AG09309 (cell line): Measurements from ENCODE around the gene NRCAM.

Experiments used
- DNase-seq: peaks from one replicate; pipeline ENCODE4 v3.0.0-alpha.2; 2010; ENCODE audit warnings: low read depth
- H3K4me3 ChIP-seq: 2 replicates; pipeline ENCODE4 v1.5.1; 2011; ENCODE audit warnings: mild to moderate bottlenecking, low read depth, low read length, moderate library complexity; ENCODE audit not compliant: control insufficient read depth
- CTCF ChIP-seq: IDR thresholded peaks from 2 replicates; pipeline ENCODE4 v1.5.1; 2011; ENCODE audit warnings: mild to moderate bottlenecking, low read depth, low read length, inconsistent platforms; ENCODE audit not compliant: insufficient read depth, control insufficient read depth; ENCODE audit errors: missing control alignments

Gene NRCAM

DNA sequence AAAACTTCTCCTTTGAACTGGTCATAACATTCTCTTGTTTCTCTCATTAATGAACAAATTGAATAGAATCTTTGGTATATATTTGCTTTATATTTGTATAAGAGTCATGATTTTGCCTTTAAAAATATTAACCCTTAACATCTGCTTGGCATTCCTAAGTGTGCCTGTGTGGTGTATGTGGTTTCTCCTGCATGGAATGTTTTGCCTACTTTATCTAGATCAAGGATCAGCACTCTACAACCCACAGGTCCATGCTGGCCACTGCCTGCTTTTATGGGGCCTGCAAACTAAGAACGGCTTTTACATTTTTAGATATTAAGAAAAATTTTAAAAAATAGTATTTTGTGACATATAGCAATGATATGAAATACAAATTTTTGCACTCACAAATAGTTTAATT lies 321.8 kb downstream of the NRCAM start:
- no peak for TF ChIP-seq CTCF
- no peak for DNase-seq
- H3K4me3 ChIP-seq, result no peak overlapping the region

DNA sequence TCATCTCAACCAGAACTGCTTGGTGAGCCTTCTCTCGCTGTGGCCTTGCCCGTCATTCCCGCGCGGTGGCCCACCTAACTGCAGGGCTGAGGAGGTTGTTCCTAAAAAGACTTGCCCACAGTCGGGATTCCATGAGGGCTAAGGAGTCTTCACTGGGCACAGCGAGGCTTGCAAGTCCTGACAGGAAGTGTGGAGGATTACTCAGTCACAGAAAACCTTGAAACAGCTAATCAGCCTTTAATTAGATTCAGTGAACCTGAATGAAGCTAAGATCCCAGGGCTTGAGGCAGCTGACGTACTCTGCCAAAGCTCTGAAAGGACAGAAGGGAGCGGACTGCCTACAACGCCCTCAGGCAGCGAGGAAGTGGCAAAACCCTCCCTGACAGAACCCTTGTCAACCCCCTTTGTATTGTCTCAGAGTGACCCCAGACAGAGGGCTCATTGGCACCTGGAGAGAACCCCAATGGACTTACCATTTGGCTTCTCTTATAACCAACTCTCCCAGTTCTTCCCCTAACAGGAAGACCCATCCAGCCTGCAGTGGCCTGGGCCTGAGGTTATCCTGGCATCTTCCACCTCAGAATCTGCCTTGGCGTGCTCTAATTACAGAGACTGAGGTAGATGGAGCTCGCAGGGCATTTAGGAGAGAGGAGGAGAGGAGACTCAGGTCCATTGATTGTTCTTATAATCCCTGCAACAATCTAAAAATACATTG lies 323.5 kb downstream of the NRCAM start:
- DNase-seq, result no peak
- TF ChIP-seq CTCF, result no peak
- no peak overlapping the region for H3K4me3 ChIP-seq

DNA sequence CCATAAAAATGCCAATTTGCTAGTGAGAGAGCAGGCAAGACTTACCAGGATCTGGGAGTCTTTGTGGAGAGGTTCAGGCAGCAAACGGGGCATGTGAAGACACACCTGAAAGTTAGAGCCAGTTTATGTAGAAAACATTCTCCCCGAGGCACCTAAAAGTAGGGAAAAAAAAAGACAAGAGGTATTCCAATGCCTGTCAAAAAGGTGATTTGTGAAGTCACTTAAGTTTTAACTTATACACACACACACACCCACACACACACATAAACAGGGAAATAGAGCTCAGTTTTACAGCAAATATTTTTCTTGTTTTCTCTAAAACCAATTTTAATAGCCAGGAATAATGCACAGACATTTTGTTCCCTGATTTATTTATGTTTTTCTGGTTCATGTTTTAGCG lies 326.0 kb downstream of the NRCAM start, which contains the start of gene LAMB4:
Gene LAMB4 (minus strand): TSS at position 101 of the 400 bp plus-strand sequence. CDS start 7,197 bp downstream, outside the sequence.
- H3K4me3 ChIP-seq, result no peak within 1 kb of the TSS
- TF ChIP-seq CTCF, result no peak
- DNase-seq, result no peak

GRCh38 chr7:108129018-108129965 lies 326.9 kb downstream of the NRCAM start:
- no peak overlapping the region for H3K4me3 ChIP-seq
- no peak for TF ChIP-seq CTCF
- no peak for DNase-seq

DNA sequence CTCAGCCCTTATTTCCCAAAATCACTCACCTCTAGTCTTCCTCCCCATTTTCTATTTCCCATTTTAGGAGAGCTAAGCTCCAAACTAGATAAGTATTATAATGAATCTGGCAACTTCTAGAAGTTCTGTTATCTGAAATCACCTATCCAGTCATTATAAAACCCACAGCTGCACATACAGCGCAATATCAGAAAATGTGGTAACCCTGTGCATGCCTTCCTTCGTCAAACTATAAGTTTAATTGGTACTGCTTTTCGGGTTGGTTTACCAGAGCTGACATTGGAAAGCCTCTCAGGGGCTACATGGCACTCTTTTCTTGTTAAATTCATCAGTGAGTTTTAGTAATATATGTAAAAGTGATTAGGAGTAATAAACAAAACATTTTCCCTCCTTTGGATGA lies 327.7 kb downstream of the NRCAM start:
- TF ChIP-seq CTCF, result no peak
- no peak for DNase-seq
- H3K4me3 ChIP-seq, result no peak overlapping the region

GRCh38 chr7:108127461-108127860 lies 328.8 kb downstream of the NRCAM start:
- DNase-seq, result no peak
- H3K4me3 ChIP-seq, result no peak overlapping the region
- TF ChIP-seq CTCF, result no peak
